HG03571 (cell line): Measurements from ENCODE around the gene DSCAM.
"Not testable (repeated sequence)": the region's sequence is repeated elsewhere in the genome, so short reads cannot be mapped to it uniquely, and the experiment has no call there.

Experiments
- ATAC-seq: cut with Tn5 transposase; IDR thresholded peaks from one replicate; pipeline ENCODE4 v1.9.1; 2021; ENCODE audit not compliant: unreplicated experiment

The DSCAM gene

GRCh38 chr21:40269239-40269638, 577.7 kb downstream of the DSCAM start:
- no peak for ATAC-seq

- ATAC-seq: not testable (repeated sequence)
These were observed 588.5 kb downstream of the DSCAM start for GRCh38 chr21:40258456-40258855.

- ATAC-seq: no peak
These were observed 589.6 kb downstream of the DSCAM start for GRCh38 chr21:40257342-40257741.

GRCh38 chr21:40255518-40256444, 591.2 kb downstream of the DSCAM start:
- no peak for ATAC-seq

GRCh38 chr21:40254540-40255465, 592.2 kb downstream of the DSCAM start:
- no peak for ATAC-seq

- no peak for ATAC-seq
These were observed 593.8 kb downstream of the DSCAM start for GRCh38 chr21:40253112-40253511.

GRCh38 chr21:40250514-40251294, 596.3 kb downstream of the DSCAM start:
- ATAC-seq: no peak

GRCh38 chr21:40244981-40245380, 602.0 kb downstream of the DSCAM start:
- ATAC-seq: no peak

GRCh38 chr21:40243685-40244084, 603.3 kb downstream of the DSCAM start:
- no peak for ATAC-seq

- no peak for ATAC-seq
These were observed 604.2 kb downstream of the DSCAM start for GRCh38 chr21:40242586-40243265.

GRCh38 chr21:40235528-40235927, 611.4 kb downstream of the DSCAM start:
- no peak for ATAC-seq

GRCh38 chr21:40231979-40232378, 615.0 kb downstream of the DSCAM start:
- ATAC-seq: no peak

GRCh38 chr21:40227096-40227495, 619.9 kb downstream of the DSCAM start:
- no peak for ATAC-seq

- no peak for ATAC-seq
These were observed 631.0 kb downstream of the DSCAM start for GRCh38 chr21:40215941-40216340.

- no peak for ATAC-seq
These were observed 636.7 kb downstream of the DSCAM start for GRCh38 chr21:40210251-40210650.

- ATAC-seq: no peak
These were observed 638.0 kb downstream of the DSCAM start for GRCh38 chr21:40208948-40209345.

GRCh38 chr21:40208206-40208947, 638.6 kb downstream of the DSCAM start:
- ATAC-seq: no peak

GRCh38 chr21:40200946-40201345, 646.0 kb downstream of the DSCAM start:
- ATAC-seq: no peak

GRCh38 chr21:40200126-40200525, 646.8 kb downstream of the DSCAM start:
- ATAC-seq: no peak
